Stimulated activated CD8-positive, alpha-beta memory T cell treated with anti-CD3 and anti-CD28 coated beads, Interleukin-4, amount 100 ng/mL, for 4 hours (primary cell): ENCODE data around the gene LUC7L2.
A peak's percentile ranks its signal among the peaks of the same experiment; 100 is the strongest.
"Not testable (repeated sequence)": the region's sequence is repeated elsewhere in the genome, so short reads cannot be mapped to it uniquely, and the experiment has no call there.

Experiments used
- DNase-seq, 2 donors: peaks; one replicate each; pipeline ENCODE4 v3.0.0-alpha.2; 2020; ENCODE audit warnings: low read depth in 2 of 2, low spot score in 1 of 2

LUC7L2 gene, protein sequence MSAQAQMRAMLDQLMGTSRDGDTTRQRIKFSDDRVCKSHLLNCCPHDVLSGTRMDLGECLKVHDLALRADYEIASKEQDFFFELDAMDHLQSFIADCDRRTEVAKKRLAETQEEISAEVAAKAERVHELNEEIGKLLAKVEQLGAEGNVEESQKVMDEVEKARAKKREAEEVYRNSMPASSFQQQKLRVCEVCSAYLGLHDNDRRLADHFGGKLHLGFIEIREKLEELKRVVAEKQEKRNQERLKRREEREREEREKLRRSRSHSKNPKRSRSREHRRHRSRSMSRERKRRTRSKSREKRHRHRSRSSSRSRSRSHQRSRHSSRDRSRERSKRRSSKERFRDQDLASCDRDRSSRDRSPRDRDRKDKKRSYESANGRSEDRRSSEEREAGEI

DNA sequence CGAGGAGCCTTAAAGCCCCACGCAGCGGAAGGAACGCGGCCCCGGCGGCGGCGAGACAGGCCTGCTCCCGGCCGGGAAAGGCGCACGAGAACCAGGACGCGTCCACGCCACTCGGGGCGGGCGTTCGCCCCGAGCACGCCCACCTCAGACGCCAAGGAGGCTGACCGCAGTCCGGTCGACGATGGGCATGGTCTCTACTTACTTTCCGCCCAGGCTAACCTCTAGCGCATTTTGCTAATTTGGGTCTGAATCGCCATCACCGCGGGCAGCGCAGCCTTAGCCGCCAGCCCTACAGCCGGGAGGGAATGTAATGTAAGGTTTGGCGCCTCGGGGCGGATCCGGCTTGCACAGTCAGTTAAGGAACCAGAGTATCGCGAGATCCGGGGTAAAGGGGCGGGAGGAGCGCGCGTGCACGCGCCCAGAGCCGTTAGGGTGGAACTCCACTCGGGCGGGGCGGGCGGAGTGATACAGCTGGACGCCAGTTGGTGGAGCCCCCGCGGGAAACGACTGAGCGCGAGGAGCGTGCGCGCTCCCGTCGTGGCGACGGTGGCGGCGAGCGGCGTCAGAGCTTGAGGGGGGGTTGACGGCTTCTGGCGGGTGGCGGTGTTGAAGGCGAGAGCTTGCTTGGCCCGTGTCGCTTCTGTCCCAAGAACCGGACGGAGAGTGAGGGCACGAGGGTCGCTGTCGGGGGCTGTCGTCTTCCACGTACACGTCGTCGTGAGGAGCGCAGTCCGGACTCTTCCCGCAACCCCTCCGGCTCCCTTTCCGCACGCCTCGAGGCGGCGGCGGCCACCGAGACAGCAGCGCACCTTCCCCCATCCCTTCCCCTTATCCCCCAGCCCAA, at the start of gene LUC7L2:
Gene LUC7L2 (plus strand): TSS at position 529 of the 844 bp plus-strand sequence. CDS start 368 bp downstream, outside the sequence.
- peak; percentile 98 to 99 for DNase-seq

DNA sequence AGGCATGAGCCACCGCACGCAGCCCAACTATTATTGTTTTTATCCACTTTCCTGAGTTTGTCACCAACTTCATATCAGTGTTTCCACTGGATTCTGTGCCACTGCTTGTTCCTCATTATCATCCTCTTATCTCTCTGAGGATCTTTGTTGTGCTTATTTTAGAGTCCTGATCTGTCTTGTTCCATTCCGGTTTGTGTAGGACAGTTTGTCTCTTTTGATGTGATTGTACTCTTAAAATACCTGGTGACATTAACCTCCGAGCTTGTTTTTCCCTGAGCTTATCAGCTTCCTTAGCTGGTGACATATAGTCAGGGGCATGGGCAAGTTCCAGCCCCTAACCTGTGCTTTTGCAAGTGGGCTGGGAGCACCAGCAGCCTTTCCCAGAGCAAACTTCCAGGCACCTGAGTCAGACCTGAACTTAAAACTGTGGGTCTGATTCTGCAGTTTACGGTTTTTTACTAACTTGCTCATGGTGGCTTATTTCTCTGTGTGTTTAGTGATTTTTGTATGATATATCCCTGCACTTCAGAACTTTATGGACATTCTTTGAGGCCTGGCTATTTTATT, 41.7 kb upstream of the LUC7L2 start:
- no peak for DNase-seq

DNA sequence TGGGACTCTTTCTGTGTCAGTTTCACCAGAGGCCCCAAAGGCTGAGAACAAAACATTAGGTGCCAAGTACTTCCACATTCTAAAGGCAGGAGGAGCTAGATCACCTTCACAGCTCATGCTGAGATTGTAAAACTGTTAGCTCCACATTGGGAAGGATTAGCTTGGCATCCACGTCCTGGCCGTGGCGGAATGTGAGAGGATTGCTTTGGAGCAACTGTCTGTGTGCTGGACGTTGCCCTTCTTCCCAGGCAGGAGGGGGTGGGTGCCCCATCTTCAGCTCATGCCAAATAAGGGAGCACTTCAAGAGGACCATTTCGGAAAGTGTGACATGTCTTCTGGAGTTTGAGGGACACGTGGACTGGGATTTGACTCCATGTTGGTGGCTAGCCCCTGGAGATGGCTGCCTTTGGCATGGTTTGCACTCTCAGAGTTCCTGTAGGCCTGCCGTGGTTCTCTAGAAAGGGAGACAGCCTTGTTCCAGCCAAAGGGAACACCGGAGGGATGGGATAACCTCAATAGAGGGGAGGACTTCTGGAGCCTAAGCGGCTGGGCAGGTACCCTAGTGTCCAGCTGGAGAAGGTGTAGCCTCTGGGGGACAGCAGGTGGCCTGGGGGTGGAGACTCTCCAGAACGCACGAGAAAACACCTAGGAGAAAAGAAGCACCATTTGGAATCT, 38.5 kb upstream of the LUC7L2 start:
- DNase-seq, result no peak

DNA sequence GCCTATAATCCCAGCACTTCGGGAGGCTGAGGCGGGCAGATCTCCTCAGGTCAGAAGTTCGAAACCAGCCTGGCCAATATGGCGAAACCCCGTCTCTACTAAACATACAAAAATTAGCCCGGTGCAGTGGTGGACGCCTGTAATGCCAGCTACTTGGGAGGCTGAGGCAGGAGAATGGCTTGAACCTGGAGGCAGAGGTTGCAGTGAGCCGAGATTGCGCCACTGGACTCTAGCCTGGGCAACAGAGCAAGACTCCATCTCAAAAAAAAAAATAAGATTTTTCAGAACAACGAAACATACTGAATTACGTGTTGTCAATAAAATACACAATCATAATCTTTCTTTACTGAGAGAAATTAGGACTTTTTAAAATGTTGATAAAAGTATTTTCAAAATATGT, 35.0 kb upstream of the LUC7L2 start:
- not testable (repeated sequence) for DNase-seq

DNA sequence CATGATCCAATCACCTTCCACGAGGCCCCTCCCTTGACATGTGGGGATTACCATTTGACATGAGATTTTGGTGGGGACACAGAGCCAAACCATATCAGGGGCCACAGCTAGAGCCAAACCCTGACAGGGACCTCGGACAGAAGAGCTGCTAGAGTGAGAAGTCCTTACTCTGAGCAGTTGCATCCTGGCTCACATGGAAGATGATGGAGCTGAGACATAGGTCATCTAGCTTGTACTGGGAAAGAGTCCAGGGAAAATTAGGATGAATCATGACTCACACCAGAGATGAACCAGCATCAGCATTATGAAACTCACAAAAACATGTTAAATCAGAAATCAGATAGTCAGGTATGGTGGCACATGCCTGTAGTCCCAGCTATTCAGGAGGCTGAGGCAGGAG, 31.3 kb upstream of the LUC7L2 start:
- DNase-seq, result no peak

DNA sequence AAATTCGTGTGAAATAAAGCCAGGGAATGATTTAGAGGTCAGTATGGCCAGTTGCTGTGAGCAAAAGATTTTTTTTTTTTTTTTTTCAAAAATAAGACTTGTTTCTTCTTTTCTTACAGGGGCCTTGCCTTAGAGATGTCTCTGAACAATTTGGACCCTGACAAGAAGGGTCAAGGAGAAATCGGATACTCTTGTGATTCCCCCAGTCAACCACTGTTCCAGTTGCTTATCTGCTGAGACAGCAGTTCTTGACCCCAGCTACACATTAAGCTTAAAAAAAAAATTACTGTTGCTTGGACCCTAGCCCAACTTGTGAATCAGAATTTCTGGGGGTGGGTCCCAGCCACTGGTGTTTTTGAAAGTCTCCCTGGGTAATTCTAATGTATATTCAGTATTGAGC, 30.6 kb upstream of the LUC7L2 start:
- no peak for DNase-seq

DNA sequence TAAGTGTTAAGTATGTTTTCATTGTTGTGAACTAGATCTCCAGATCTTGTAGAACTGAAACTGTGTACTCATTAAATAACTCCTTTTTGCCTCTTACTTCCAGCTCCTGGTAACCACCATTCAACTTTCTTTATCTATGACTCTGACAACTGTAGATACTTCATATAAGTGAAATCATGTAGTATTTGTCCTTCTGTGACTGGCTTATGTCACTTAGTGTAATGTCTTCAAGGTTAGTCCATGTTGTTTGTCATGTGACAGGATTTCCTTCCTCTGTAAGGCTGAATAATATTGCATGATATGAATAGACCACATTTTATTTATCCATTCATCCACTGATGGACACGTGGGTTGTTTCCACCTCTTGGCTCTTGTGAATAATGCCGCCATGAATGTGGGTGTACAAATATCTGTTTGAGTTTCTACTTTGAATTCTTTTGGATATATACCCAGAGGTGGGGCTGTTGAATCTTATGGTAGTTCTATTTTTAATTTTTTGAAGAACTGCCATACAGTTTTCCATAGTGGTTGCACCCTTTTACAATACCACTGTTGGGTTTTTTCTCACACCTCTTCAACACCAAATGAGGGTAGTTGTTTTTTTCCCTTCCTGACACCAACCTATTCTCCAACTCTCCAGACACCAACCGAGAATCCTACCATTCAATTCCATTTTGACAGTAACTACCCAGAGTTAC, 29.2 kb upstream of the LUC7L2 start:
- no peak for DNase-seq

DNA sequence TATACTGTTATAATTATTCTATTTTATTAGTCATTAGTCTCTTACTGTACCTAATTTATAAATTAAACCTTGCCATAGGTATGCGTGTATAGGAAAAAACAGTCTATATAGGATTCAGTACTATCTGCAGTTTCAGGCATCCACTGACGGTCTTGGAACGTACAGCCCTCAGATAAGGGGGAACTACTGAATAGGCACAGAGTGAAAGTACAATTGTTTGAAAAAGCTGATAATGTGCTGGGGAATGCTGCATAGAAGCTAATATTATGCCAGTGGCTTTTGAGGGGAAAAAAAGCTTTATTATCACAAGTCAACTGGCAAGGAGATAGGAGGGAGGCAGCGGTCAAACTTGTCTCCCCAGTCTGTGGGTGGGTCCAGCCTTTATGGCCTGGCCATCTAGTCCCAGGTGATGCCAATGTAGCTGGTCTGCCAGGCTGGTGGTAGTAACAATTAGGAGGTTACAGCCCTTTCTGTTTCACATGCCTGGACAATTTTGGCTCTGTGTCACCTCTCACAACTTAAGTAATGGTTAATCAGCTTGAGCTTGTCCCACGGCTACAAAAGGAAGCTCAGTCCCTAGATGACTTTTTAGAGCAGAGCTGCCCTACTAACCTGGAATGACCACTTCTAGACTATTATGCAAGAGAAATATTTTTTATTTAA, 26.9 kb upstream of the LUC7L2 start:
- no peak for DNase-seq

DNA sequence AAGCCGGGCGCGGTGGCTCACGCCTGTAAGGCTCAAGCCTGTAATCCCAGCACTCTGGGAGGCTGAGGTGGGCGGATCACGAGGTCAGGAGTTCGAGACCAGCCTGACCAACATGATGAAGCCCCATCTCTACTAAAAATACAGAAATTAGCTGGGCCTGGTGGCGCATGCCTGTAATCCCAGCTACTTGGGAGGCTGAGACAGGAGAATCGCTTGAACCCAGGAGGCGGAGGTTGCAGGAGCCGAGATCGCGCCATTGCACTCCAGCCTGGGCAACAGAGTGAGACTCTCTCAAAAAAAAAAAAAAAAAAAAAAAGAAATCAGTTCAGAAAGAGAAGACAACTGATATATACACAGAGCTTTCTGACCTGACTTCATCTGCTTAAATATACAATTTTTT, 26.3 kb upstream of the LUC7L2 start:
- DNase-seq, result not testable (repeated sequence)

DNA sequence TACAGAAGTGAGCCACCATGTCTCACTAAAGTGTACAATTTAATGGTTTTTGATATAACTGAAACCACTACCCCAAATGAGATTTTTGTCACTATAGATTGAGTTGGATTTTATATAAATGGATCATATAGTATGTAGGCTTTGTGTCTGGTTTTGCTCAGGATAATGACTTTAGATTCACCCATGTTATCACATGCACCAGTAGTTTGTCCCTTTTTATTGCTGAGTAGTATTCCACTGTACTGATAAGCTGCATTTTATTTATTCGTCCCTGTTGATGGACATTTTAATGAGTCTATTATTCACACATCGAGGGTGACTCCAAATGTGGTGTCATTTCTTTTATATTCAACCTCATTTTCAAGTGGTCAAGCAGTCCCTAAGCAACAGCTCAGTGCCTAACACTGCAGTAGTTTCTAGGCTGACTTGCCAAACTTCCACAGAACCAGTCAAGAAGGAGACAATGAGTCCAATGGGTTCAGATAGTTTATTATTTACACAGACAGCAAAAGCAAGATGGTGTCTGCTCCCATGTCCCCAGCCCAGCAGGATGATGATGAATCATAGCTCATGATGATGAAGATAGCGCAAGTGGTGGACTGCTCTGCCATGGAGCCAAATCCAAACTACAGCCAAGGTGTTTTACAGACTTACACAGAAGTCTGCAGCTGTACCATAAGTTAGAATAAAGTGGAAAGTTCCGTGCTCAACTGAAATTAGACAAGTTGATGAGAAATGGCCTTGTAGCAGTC, 25.1 kb upstream of the LUC7L2 start:
- no peak for DNase-seq

DNA sequence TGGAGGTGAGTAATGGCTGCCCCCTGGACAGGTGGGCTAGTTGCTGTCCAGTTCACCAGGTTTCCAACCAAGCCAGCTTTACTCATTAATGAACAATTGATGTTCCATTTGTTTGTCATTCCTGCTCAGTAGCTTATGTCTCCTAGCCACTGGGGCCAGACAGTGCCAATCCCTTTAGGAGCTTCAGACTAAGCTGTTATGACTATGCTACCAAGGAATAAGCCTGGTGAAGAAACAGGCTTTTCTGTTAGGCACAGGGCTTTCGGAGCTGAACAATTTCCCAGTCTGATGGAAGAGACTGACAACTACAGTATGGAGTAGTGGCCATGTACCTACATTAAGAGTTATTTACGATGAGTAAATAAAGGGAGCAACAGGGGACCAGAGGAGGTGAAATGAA, 20.7 kb upstream of the LUC7L2 start:
- no peak for DNase-seq

DNA sequence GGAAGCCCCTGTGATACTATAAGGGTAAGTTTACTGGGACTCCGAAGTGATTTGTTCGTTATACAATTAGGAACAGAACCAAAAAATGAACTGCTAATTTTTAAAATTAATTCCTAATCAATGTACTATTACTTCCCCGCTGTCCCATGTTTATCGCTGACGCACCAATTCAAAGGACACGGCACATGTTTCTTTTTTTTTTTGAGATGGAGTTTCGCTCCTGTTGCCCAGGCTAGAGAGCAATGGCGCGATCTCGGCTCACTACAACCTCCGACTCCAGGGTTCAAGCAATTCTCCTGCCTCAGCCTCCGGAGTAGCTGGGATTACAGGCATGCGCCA, 20.0 kb upstream of the LUC7L2 start:
- DNase-seq, result no peak

DNA sequence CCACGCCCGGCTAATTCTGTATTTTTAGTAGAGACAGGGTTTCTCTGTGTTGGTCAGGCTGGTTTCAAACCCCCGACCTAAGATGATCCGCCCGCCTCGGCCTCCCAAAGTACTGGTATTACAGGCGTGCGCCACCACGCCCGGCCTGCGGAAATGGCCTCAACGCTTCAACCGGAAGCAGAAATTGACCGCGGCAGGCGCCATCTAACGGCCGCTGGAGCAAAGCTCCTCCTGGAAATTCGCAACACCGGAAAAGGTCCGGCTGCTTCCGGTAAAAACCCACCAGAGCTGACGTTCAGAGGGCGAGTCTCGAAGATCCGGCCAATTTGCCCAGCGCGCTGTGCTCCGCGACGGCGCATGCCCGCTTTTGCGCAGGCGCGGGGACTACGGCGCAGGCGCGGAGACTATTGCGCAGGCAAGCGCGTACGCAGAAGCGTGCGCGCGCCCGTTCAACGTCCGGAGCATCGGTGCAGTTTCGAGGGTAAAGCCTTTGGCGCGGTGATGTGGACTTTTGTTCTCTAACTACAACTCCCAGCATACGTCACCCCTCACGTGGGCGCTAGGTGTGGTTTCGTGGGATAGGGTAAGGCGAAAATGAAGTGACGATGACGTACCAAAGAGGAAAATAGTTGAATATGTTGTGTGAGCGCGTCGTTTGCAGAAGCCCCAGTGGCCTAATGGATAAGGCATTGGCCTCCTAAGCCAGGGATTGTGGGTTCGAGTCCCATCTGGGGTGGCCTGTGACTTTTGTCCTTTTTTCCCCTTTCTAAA, 19.5 kb upstream of the LUC7L2 start:
- peak; percentile 98 to 99 for DNase-seq

DNA sequence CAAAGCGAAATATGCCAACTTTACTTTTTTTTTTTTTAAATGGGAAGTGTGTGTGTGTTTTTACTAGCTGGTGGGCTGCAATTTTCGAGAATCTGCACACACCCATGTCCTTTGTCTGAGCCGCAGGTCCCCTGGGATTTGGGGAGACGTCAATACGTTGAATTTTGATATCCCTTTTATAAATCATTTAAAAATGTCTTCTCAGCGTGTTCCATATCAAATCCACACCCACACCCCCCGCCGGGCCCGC, 19.0 kb upstream of the LUC7L2 start:
- DNase-seq, result no peak

DNA sequence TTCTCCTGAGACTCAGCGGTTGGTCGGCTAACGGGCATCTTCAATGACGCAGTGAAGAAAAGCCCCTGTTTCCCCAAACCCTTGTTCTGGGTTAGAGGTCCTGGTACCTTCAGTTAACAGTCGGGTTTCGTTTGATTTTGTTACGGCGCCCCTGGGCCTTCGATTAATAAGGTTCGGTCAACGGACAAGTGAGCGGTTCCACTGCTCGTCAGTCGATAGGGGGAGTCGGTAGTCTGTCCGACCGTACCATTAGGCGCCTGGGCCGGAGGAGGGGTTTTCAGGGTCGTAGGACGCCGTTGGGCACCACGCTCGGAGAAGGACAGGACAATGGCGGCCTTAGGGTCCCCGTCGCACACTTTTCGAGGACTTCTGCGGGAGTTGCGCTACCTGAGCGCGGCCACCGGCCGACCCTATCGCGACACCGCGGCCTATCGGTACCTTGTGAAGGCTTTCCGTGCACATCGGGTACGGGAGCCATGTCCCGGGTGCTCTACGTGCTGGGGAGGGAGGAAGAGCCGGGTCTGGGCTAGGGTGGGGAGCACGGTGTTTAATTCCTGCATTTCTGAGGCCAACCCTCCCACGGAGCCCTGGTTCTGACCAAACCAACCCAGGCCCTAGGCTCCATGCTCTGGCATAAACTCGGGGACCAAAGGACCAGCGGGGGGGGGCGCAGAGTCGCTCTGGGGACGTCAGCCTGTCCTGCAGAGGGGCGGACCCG, 18.5 kb upstream of the LUC7L2 start, which contains the start of gene FMC1:
Gene FMC1 (plus strand): TSS at position 280 of the 718 bp plus-strand sequence. CDS start 48 bp downstream, at position 328.
- DNase-seq, result peak; percentile 62 to 64

DNA sequence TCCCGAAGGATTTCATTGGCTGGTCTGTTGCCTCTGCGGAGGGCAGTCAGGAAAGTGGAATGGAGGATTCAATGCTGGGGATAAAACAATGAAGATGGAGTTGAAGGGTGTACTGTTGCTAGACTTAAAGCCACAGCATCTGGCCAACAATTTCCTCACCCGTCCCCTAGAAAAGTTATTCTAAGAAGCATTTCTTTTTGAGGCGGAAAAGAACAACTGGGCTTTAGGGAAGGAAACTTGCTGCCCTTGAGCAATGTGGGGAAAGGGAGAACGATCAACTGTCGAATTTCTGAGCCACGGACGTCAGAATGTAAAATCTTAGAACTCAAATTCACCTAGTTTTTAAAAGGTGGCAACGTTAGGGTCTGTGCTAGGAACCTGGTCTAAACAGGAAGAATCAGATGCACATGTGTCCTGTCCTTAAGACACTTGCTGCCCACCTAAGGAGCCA, 17.9 kb upstream of the LUC7L2 start:
- no peak for DNase-seq

DNA sequence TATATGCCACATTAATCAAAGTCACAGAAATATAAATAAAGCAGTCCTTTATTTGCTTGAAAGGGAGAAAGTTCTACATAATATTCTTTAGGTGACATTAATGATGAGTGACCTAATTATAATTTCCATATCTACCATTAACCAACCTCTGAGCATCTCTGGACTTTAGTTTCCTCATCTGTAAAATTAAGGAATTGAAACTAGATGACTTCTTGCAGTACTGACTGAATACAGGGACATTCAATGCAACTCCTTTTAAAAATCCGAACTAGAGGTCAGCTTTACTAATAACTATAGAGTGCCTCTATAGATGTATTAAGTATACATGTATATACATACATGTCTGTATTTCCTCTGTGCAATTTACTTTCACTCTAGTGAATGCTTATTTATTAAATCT, 14.7 kb upstream of the LUC7L2 start:
- DNase-seq, result no peak

DNA sequence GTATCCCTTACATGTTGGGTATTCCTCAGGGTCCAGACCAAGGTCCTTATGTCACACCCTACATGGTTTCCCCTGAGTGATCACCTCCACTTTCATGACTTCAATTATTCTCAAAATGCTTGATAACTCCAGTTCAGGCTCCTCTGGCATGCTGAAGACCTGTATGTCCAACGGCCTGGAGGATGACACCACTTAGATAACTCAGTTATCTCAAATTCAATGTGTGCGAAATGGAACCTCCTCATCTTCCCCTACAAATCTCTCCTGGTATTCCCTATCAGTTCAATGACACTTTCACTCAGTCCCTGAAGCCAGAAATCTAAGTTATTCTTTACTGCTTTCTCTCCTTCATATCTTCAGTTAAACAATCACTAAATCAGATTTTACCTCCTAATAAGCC, 8.7 kb upstream of the LUC7L2 start:
- no peak for DNase-seq
